Esophagus (tissue), 2 donors: ENCODE measurements around the gene CEMIP. TPM values are rescaled to one million over a fixed set of nuclear protein-coding genes. Genes with fewer than 3 reads are reported as not detected.

Source experiments
- H3K27ac ChIP-seq, 2 donors: one replicate each; pipeline ENCODE4 v1.5.1; 2013; ENCODE audit warnings: low read depth in 2 of 2, mild to moderate bottlenecking in 2 of 2, inconsistent platforms in 1 of 2, low read length in 1 of 2, moderate library complexity in 1 of 2
- H3K27me3 ChIP-seq, 2 donors: one replicate each; pipeline ENCODE4 v1.6.1; 2013; ENCODE audit warnings: low read length in 2 of 2, control low read depth in 1 of 2, mild to moderate bottlenecking in 1 of 2; ENCODE audit not compliant: insufficient read depth in 2 of 2, control insufficient read depth in 1 of 2
- H3K36me3 ChIP-seq, 2 donors: one replicate each; pipeline ENCODE4 v1.6.1; 2013; ENCODE audit warnings: low read length in 1 of 2; ENCODE audit not compliant: control insufficient read depth in 2 of 2, insufficient read depth in 2 of 2
- H3K4me1 ChIP-seq, 2 donors: one replicate each; pipeline ENCODE4 v1.6.1; 2013; ENCODE audit warnings: low read length in 1 of 2; ENCODE audit not compliant: control insufficient read depth in 2 of 2, insufficient read depth in 2 of 2
- H3K4me3 ChIP-seq, 2 donors: one replicate each; pipeline ENCODE4 v1.5.1; 2013; ENCODE audit warnings: low read length in 2 of 2, mild to moderate bottlenecking in 2 of 2, low read depth in 1 of 2, moderate library complexity in 1 of 2
- H3K9me3 ChIP-seq, 2 donors: one replicate each; pipeline ENCODE4 v1.6.1; 2013; ENCODE audit warnings: mild to moderate bottlenecking in 2 of 2, low read depth in 1 of 2, low read length in 1 of 2, moderate library complexity in 1 of 2; ENCODE audit not compliant: control insufficient read depth in 2 of 2, insufficient read depth in 1 of 2
- WGBS, 2 donors: extraction: QIAGEN DNeasy Blood & Tissue Kit; methylation state at CpG; one replicate each; pipeline ENCODE4 v1.1.7; 2013; 5-methylcytosine and 5-hydroxymethylcytosine counted together
- polyA plus RNA-seq, 2 donors: library from polyadenylated mRNA; stranded (reverse); fragments of 200-250 nt; gene quantifications; one replicate each; pipeline ENCODE4 v1.2.3, GENCODE V29; 2013
- donor health status: healthy with polysubstance abuse.
- donor health status: Bipolar disorder and iron deficiency.

The CEMIP gene
- polyA plus RNA-seq, 2 donors: 2.0 to 2.2 TPM

DNA sequence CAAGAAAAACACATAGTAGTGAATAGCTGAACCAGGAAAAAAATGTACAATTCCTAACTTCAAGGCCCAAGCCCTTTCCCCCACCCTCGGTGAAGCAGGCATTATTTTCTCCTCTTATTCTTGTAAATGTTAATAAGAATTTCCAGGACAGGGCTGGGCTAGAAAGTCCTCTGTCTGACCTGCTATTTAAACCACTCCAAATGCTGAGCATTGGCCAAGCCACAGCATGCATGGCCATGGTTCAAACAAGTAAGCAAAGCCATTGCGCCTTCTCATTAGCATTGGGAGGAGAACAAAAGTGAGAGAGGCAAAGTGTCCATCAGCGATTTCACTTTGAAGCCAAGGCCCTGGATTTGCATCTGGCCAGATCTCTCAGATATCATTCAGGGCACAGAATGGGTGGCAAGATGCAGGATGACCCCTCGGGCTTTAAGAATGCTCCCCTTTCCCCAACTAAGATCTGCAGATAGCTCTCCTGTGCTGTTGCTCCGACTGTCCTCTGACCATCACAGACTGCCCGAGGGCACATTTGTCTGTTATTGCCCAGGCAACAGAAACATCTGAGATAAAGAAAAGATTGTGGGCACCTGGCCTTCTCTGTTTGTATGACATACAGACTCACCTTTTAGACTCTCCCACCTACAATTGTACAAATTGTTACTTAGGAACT, 46.3 kb downstream of the CEMIP start:
- Histone ChIP-seq H3K27ac (no peak overlapping the region), H3K27me3 (peaks cover 0 to 5% of the 10 kb centered on the region in 2 donors), H3K4me1 (no peaks in the 10 kb centered on the region), H3K4me3 (no peak overlapping the region), H3K36me3 (no peaks in the 10 kb centered on the region), H3K9me3 (no peaks in the 10 kb centered on the region)
- WGBS, 2 donors: 53 to 63% methylated on average over 6 of the region's 6 CpGs

DNA sequence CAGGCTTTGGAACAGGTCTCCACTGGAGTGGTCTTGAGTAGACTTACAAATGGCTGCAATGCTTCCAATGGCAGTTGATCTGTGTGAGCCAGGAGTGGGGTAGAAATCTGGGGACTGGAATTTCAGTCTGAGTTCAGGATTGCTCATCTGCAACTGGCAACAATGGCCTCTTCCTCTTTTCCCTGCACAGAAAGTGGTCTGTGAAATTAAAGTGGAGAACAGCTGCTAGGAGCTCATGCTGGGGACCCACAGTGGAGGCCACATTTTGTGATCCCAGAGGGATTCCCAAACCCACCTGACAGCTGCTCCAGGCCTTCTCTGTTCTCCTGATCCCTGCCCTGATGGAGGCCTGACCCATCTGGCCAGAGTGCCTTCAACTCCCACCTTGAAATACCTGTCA, 49.6 kb downstream of the CEMIP start:
- Histone ChIP-seq H3K36me3 (no peaks in the 10 kb centered on the region), H3K4me1 (no peaks in the 10 kb centered on the region), H3K27me3 (peaks cover 0 to 11% of the 10 kb centered on the region in 2 donors), H3K4me3 (no peak overlapping the region), H3K9me3 (no peaks in the 10 kb centered on the region), H3K27ac (no peak overlapping the region)

DNA sequence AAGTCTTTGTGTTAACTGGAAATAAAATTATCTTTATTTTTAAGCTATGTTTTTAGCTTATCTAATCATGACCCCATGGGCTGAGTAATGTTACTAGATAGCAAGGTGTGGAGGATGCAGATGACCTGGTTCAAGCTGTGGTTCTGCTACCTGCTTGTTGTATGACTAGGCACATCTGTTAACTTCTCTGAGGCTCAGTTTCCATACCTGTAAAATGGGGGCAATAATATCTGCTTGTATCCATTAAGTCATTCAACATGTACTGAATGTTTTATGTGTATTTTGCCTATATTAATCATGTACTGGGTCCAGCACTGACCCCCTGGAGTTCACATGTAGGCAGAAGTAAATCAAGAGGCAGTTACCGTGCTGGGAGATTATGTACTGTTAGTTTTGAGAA, 51.5 kb downstream of the CEMIP start:
- H3K9me3 ChIP-seq: no peaks in the 10 kb centered on the region
- H3K36me3 ChIP-seq: no peaks in the 10 kb centered on the region
- H3K4me3 ChIP-seq: no peak overlapping the region
- H3K27ac ChIP-seq: no peak overlapping the region
- WGBS, 2 donors: 94 to 95% methylated on average over 1 of the region's 1 CpG
- peaks cover 0 to 2% of the 10 kb centered on the region in 2 donors for H3K4me1 ChIP-seq
- H3K27me3 ChIP-seq: peaks cover 0 to 11% of the 10 kb centered on the region in 2 donors

DNA sequence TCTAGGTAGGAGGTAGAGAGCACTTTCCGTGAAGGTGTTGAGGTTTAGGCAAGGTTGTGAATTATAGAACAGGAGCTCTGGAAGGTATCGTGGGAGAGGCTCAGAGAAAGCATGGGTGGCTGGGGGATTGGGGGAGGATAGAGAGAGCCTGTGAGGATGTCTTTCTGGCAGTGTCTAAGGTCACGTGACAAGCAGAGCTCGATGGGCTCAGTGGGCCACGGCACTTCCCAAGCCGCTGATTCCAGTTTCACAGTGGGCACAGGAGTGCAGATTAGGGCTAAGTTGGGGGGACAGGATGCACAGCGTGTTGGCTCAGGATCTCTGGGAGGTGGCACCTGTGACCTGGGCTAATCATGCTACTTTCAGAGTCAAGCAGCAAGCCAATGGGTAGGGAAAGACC, 52.0 kb downstream of the CEMIP start:
- H3K4me3 ChIP-seq: no peak overlapping the region
- H3K4me1 ChIP-seq: peaks cover 0 to 2% of the 10 kb centered on the region in 2 donors
- H3K27me3 ChIP-seq: peaks cover 0 to 11% of the 10 kb centered on the region in 2 donors
- 93 to 94% methylated on average over 7 of the region's 7 CpGs for WGBS, 2 donors
- no peaks in the 10 kb centered on the region for H3K36me3 ChIP-seq
- no peak overlapping the region for H3K27ac ChIP-seq
- H3K9me3 ChIP-seq: no peaks in the 10 kb centered on the region

DNA sequence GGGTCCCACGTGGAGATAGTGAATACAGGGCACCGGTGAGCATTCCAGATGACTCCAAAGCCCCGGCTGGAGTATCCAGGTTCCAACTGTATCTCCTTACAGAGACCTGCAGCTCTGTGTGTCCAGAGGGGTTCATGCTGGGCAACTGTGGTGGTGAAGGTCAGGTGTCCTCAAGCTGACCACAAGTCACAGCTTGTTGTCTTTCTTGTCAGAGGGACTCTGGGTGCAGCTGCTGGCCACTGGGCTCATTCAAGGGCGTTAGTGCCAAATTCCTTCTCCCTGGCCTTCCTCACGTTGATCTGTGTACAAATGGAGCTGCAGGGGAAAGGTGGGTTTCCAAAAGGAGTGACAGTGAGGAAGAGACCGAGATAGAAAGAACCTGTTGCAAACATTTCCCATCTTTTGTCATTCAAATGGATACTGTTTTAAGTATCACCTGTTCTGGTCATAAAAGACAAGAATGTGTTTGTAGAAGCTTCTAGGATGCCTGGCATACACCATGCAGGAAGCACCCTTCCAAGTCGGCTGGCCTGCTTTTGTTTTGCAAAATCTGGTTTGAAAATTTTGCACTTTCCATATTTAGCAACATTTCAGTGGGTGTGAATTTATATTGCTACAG, 52.5 kb downstream of the CEMIP start:
- Histone ChIP-seq H3K4me1 (peaks cover 0 to 2% of the 10 kb centered on the region in 2 donors), H3K27ac (no peak overlapping the region), H3K27me3 (peaks cover 0 to 11% of the 10 kb centered on the region in 2 donors), H3K9me3 (no peaks in the 10 kb centered on the region), H3K36me3 (no peaks in the 10 kb centered on the region), H3K4me3 (no peak overlapping the region)
- 76 to 79% methylated on average over 7 of the region's 7 CpGs for WGBS, 2 donors

DNA sequence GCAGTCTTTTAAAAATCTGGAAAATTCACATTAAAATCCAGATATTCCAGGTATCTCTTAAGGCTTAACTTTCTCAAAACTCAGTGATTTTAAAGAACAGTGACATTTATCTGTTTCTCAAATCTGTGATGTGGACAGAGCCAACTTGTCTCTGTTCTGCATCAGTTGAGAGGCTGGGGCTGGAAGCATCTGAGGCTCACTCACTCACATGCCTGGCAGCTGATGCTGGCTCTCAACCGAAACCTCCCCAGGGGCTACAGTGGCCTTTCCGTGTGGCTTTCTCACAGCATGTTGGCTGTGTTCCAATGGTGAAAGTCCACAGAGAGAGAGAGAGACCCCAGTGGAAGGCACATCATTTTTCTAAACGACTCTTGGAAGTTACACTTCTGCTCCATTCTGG, 53.5 kb downstream of the CEMIP start:
- peaks cover under 1 to 2% of the 10 kb centered on the region in 2 donors for H3K4me1 ChIP-seq
- no peak overlapping the region for H3K4me3 ChIP-seq
- H3K27ac ChIP-seq: no peak overlapping the region
- WGBS, 2 donors: 55 to 62% methylated on average over 3 of the region's 3 CpGs
- H3K9me3 ChIP-seq: no peaks in the 10 kb centered on the region
- H3K27me3 ChIP-seq: peaks cover 0 to 11% of the 10 kb centered on the region in 2 donors
- no peaks in the 10 kb centered on the region for H3K36me3 ChIP-seq

DNA sequence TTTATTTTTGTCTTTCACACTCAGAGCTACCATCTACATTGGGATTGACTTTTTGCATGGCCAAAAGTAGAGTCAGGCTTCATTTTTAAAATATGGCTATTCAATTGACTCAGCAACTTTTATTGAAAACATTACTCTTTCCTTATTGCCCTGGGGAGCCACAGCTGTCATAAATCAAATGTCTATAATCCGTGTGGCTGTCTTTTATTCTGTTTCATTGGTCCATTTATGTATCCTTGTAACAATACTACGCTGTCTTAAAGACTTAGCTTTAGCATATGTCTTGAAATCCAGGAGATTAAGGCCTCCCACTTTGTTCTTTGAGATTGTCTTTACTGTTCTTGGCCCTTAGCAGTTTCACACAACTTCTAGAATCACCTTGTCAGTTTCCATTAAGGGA, 55.2 kb downstream of the CEMIP start:
- H3K27ac ChIP-seq: no peak overlapping the region

DNA sequence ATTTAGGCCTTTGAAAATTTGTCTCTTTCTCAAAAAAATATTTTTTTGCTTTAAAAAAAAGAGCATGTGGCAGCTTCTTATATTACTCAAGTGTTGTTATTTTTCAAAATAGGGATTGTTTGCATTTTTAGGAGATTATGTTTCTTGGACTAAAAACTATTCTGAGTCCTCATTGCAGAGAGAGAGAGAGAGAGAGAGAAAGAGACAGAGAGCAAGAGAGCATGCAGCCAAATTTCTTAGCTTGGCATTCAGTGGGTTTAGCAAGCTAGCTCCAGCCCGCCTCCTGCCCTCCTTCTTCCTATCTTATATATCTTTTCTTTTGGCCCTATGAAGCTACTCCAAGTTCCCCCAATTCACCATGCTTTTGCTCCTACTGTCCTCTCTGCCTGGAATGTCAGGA, 55.7 kb downstream of the CEMIP start:
- peaks cover 0 to 9% of the 10 kb centered on the region in 2 donors for H3K27me3 ChIP-seq
- H3K27ac ChIP-seq: no peak overlapping the region
- H3K4me1 ChIP-seq: peaks cover 3 to 12% of the 10 kb centered on the region in 2 donors
- 70 to 89% methylated on average over 1 of the region's 1 CpG for WGBS, 2 donors
- H3K4me3 ChIP-seq: no peak overlapping the region
- H3K9me3 ChIP-seq: no peaks in the 10 kb centered on the region
- no peaks in the 10 kb centered on the region for H3K36me3 ChIP-seq

More for the DNA sequence above, 55.2 kb downstream of the CEMIP start:
- Histone ChIP-seq H3K4me3 (no peak overlapping the region), H3K9me3 (no peaks in the 10 kb centered on the region), H3K27me3 (peaks cover 0 to 9% of the 10 kb centered on the region in 2 donors), H3K4me1 (peaks cover 3 to 10% of the 10 kb centered on the region in 2 donors), H3K36me3 (no peaks in the 10 kb centered on the region)
- WGBS, 2 donors: 43 to 52% methylated on average over 2 of the region's 2 CpGs

DNA sequence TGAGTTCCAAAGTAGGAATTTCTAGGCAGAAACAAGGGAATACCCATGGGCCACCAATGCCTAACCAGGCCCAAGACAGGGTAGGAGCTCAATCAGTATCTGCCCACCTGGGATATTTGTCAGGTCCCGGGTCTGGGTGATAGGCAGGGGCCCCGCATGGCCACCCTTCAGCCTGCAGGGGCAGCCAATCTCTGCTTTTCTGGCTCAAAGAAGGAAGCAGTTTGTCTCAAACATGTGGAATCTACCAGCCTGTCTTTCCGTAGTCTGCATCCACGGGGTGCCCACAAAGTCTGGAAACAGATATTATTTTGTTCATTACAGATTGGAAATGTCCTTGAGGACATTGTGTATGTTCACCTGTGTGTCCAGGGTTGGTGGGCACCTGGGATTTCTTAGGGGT, 56.2 kb downstream of the CEMIP start:
- peaks cover 3 to 12% of the 10 kb centered on the region in 2 donors for H3K4me1 ChIP-seq
- H3K27me3 ChIP-seq: peaks cover 0 to 9% of the 10 kb centered on the region in 2 donors
- no peaks in the 10 kb centered on the region for H3K36me3 ChIP-seq
- no peak overlapping the region for H3K27ac ChIP-seq
- no peaks in the 10 kb centered on the region for H3K9me3 ChIP-seq
- 76 to 83% methylated on average over 4 of the region's 4 CpGs for WGBS, 2 donors
- H3K4me3 ChIP-seq: no peak overlapping the region

DNA sequence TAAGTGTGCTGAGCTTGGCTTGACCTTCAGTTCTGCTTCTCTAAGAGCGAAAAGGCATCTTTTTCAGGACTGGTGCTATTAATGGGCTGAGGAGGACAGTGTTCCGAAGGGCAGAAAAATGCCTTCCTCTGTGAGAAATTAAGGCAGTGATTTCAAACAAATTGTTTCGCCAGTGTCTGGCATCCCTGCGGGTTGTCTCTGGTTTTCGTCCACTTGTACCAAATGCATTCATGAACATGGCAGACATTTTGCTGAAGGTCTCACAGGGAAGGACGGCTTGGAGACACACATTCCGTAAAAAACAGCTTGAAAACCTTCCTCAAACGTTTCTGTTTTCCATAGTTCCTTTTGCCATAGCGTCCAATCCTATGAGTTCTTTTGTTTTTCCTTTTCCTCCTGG, 57.1 kb downstream of the CEMIP start:
- Histone ChIP-seq H3K27ac (no peak overlapping the region), H3K27me3 (peaks cover 0 to 8% of the 10 kb centered on the region in 2 donors), H3K4me3 (no peak overlapping the region), H3K4me1 (peaks cover 3 to 16% of the 10 kb centered on the region in 2 donors), H3K36me3 (no peaks in the 10 kb centered on the region), H3K9me3 (no peaks in the 10 kb centered on the region)
- 86 to 88% methylated on average over 9 of the region's 9 CpGs for WGBS, 2 donors
